SK-N-SH (cell line): ENCODE data around the gene CYP51A1. TPM values are rescaled to one million over a fixed set of nuclear protein-coding genes. Genes with fewer than 3 reads are reported as not detected.
"Not testable (repeated sequence)": the region's sequence is repeated elsewhere in the genome, so short reads cannot be mapped to it uniquely, and the experiment has no call there.

Experiments used
- CTCF ChIA-PET: fragments of 300-600, 350-600 bp; formaldehyde crosslinking; extraction: SDS; loops from one replicate; lab custom pipeline; 2021; lab: Yijun Ruan, JAX
- POLR2A ChIA-PET: fragments of 350-600 bp; sonication (Branson Sonifier 250); formaldehyde crosslinking; extraction: SDS; loops from one replicate; lab custom pipeline; 2020; ENCODE audit warnings: antibody characterized with exemption, inconsistent platforms; lab: Yijun Ruan, JAX
- DNase-seq: peaks from one replicate; pipeline ENCODE4 v3.0.0; 2012
- H2AFZ ChIP-seq: fragments of 200-600 bp; sonication (generic); 2 replicates; pipeline ENCODE4 v1.8.1; 2016; ENCODE audit warnings: antibody characterized with exemption, mild to moderate bottlenecking, low read depth
- H3F3A ChIP-seq: fragments of 200-600 bp; sonication (generic); replicated peaks from 2 replicates; pipeline ENCODE3; 2016; ENCODE audit warnings: antibody characterized with exemption, mild to moderate bottlenecking; ENCODE audit not compliant: insufficient read depth
- H3K27ac ChIP-seq, 2 experiments: fragments of 200-500 bp in 1 of 2; fragments of 200-600 bp in 1 of 2; sonication (Bioruptor generic) in 1 of 2; sonication (generic), shearing (Covaris generic) in 1 of 2; 2 replicates each; pipeline versions ENCODE4 v1.5.1 to v1.6.1; 2014 to 2016; ENCODE audit warnings: low read depth in 2 of 2, inconsistent platforms in 1 of 2, low read length in 1 of 2, mild to moderate bottlenecking in 1 of 2, mixed read lengths in 1 of 2
- H3K27me3 ChIP-seq: fragments of 200-600 bp; sonication (generic), shearing (Covaris generic); 2 replicates; pipeline ENCODE4 v1.6.1; 2016; ENCODE audit warnings: mixed run types; ENCODE audit not compliant: insufficient read depth
- H3K36me3 ChIP-seq, 2 experiments: fragments of 200-500 bp in 1 of 2; fragments of 200-600 bp in 1 of 2; sonication (Bioruptor generic) in 1 of 2; sonication (generic) in 1 of 2; replicated peaks in 1 of 2; 2 replicates each; pipeline versions ENCODE3 to v1.5.1; 2014 to 2016; ENCODE audit warnings: low read length in 1 of 2, mild to moderate bottlenecking in 1 of 2; ENCODE audit not compliant: insufficient read depth in 2 of 2, control insufficient read depth in 1 of 2
- H3K4me1 ChIP-seq, 2 experiments: fragments of 200-500 bp in 1 of 2; fragments of 200-600 bp in 1 of 2; sonication (Bioruptor generic) in 1 of 2; sonication (generic), shearing (Covaris generic) in 1 of 2; 2 replicates each; pipeline versions ENCODE4 v1.5.1 to v1.6.1; 2014 to 2016; ENCODE audit warnings: low read depth in 1 of 2, low read length in 1 of 2, mixed run types in 1 of 2; ENCODE audit not compliant: insufficient read depth in 2 of 2, control insufficient read depth in 1 of 2
- H3K4me2 ChIP-seq: fragments of 200-600 bp; sonication (generic), shearing (Covaris generic); 2 replicates; pipeline ENCODE4 v1.6.1; 2017; ENCODE audit warnings: mixed run types
- H3K4me3 ChIP-seq, 2 experiments: fragments of 200-500 bp in 1 of 2; fragments of 200-600 bp in 1 of 2; sonication (Bioruptor generic) in 1 of 2; sonication (generic), shearing (Covaris generic) in 1 of 2; 2 replicates each; pipeline versions ENCODE4 v1.5.1 to v1.8.1; 2014 to 2016; ENCODE audit warnings: low read depth in 2 of 2, inconsistent platforms in 1 of 2, low read length in 1 of 2, mild to moderate bottlenecking in 1 of 2, mixed read lengths in 1 of 2, moderate library complexity in 1 of 2
- H3K79me2 ChIP-seq: fragments of 200-600 bp; sonication (generic); 2 replicates; pipeline ENCODE4 v1.8.1; 2017; ENCODE audit warnings: mild to moderate bottlenecking; ENCODE audit not compliant: insufficient read depth
- H3K9ac ChIP-seq: fragments of 200-600 bp; sonication (generic); 2 replicates; pipeline ENCODE4 v1.6.1; 2017; ENCODE audit warnings: mixed run types
- H3K9me2 ChIP-seq: fragments of 200-600 bp; sonication (generic); 2 replicates; pipeline ENCODE4 v1.6.1; 2017; ENCODE audit warnings: mixed run types
- H3K9me3 ChIP-seq: fragments of 200-600 bp; sonication (generic); 2 replicates; pipeline ENCODE4 v1.6.1; 2017; ENCODE audit warnings: mixed run types, mild to moderate bottlenecking, moderate library complexity
- H4K20me1 ChIP-seq: fragments of 200-600 bp; sonication (generic); 2 replicates; pipeline ENCODE4 v1.6.1; 2017; ENCODE audit warnings: mild to moderate bottlenecking, mixed run types; ENCODE audit not compliant: insufficient read depth
- CHD2 ChIP-seq: fragments of 150-350 bp; IDR thresholded peaks from 2 replicates; pipeline ENCODE4 v1.6.1; 2018; ENCODE audit warnings: low read length; ENCODE audit not compliant: partially characterized antibody
- EP300 ChIP-seq, 2 experiments: IDR thresholded peaks; 2 replicates each; pipeline versions ENCODE4 v1.4.0 to v1.6.1; 2012; ENCODE audit warnings: borderline replicate concordance in 1 of 2, low read depth in 1 of 2, low read length in 1 of 2
- FOSL2 ChIP-seq: IDR thresholded peaks from 2 replicates; pipeline ENCODE4 v1.4.0; 2012; ENCODE audit warnings: low read depth, mild to moderate bottlenecking, moderate library complexity, borderline replicate concordance
- FOXJ3 ChIP-seq: sonication (generic); formaldehyde crosslinking; IDR thresholded peaks from 2 replicates; pipeline ENCODE4 v1.5.1; 2020; ENCODE audit warnings: mild to moderate bottlenecking, missing genetic modification reagents
- GATA2 ChIP-seq: sonication (generic); formaldehyde crosslinking; IDR thresholded peaks from 2 replicates; pipeline ENCODE4 v1.5.0; 2020; ENCODE audit warnings: mild to moderate bottlenecking, missing genetic modification reagents
- JUND ChIP-seq: IDR thresholded peaks from 2 replicates; pipeline ENCODE4 v1.4.0; 2012
- MEF2A ChIP-seq: IDR thresholded peaks from 2 replicates; pipeline ENCODE4 v1.4.0; 2012; ENCODE audit warnings: low read depth, borderline replicate concordance
- NRF1 ChIP-seq: IDR thresholded peaks from 2 replicates; pipeline ENCODE4 v1.6.1; 2012; ENCODE audit warnings: low read depth, mild to moderate bottlenecking, low read length
- RAD21 ChIP-seq: IDR thresholded peaks from 2 replicates; pipeline ENCODE4 v1.6.1; 2012; ENCODE audit warnings: mild to moderate bottlenecking, low read length
- RCOR1 ChIP-seq: fragments of 150-350 bp; IDR thresholded peaks from 2 replicates; pipeline ENCODE4 v1.6.1; 2017; ENCODE audit warnings: antibody characterized with exemption, low read length
- RFX5 ChIP-seq: IDR thresholded peaks from 2 replicates; pipeline ENCODE4 v1.6.1; 2012; ENCODE audit warnings: mild to moderate bottlenecking, improper control_type of control experiment, low read length
- RXRA ChIP-seq: IDR thresholded peaks from 2 replicates; pipeline ENCODE4 v1.4.0; 2012; ENCODE audit warnings: low read depth, mild to moderate bottlenecking, borderline replicate concordance
- SMC3 ChIP-seq: IDR thresholded peaks from 2 replicates; pipeline ENCODE4 v1.6.1; 2012; ENCODE audit warnings: low read depth, low read length, improper control_type of control experiment
- TAF1 ChIP-seq: IDR thresholded peaks from 2 replicates; pipeline ENCODE4 v1.6.1; 2012; ENCODE audit warnings: low read depth, mild to moderate bottlenecking, low read length, moderate library complexity, borderline replicate concordance
- TCF12 ChIP-seq: IDR thresholded peaks from 2 replicates; pipeline ENCODE4 v1.4.0; 2012
- TEAD4 ChIP-seq: IDR thresholded peaks from 2 replicates; pipeline ENCODE4 v1.4.0; 2012; ENCODE audit warnings: mild to moderate bottlenecking, borderline replicate concordance; ENCODE audit not compliant: insufficient read depth
- USF1 ChIP-seq: IDR thresholded peaks from 2 replicates; pipeline ENCODE4 v1.4.0; 2012; ENCODE audit warnings: low read depth, borderline replicate concordance
- YY1 ChIP-seq: IDR thresholded peaks from 2 replicates; pipeline ENCODE4 v1.4.0; 2012; ENCODE audit warnings: low read depth, mild to moderate bottlenecking
- WGBS: methylation state at CpG from one replicate; pipeline ENCODE4 v1.1.6; 2017; ENCODE audit warnings: low lambda C conversion rate; 5-methylcytosine and 5-hydroxymethylcytosine counted together
- polyA plus RNA-seq, 3 experiments: library from polyadenylated mRNA; depleted of rRNA; stranded (reverse); fragments of >200 nt; gene quantifications; 2 replicates each; pipeline ENCODE4 v1.2.3, GENCODE V29; 2012
- TF ChIP-seq, protein P1 (sequence below): IDR thresholded peaks from 2 replicates; pipeline ENCODE4 v1.4.0; 2012; ENCODE audit warnings: low read depth
- TF ChIP-seq, protein P2 (sequence below): IDR thresholded peaks from 2 replicates; pipeline ENCODE4; 2012
- TF ChIP-seq, protein P3 (sequence below): fragments of 150-350 bp; IDR thresholded peaks from 2 replicates; pipeline ENCODE4 v1.6.1; 2016; ENCODE audit warnings: mild to moderate bottlenecking, low read depth, low read length

CYP51A1 gene
- polyA plus RNA-seq, 1 of the 3 experiments (the other 2 are of a cell fraction): 4.7 TPM

GRCh38 chr7:92178928-92179924 lies 44.9 kb upstream of the CYP51A1 start, which contains the start of gene LRRD1 (continued):
- TF ChIP-seq, protein P1, sequence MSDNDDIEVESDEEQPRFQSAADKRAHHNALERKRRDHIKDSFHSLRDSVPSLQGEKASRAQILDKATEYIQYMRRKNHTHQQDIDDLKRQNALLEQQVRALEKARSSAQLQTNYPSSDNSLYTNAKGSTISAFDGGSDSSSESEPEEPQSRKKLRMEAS: peak; percentile 60; the same call in 1 of the 2 replicates
- TF ChIP-seq NRF1 (peak; percentile 35), SMC3 (peak; percentile 67), EP300 (IDR thresholded peaks at IDR 0.05; ENCODE audit: borderline replicate concordance in 1 of 2, low read depth in 1 of 2, low read length in 1 of 2) (no peak), FOSL2 (no peak)

DNA sequence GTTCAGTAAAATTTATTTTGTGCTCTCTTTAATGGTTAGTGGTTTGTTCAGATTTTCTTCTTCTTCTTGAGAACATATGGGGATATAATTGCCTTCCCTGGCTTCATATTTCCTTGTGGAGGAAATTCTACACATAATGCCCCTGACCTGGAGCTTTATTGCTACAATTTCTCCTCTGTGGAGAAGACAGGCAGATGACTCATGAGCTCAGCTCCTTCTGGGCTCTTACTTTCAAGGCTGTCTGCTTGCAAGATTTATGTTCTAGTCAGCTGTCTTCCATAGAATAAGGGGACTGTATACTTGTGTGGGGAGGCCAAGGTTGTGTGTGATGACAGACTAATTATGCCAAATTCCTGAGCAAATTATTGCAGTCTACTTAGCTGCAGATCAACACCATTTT lies 43.1 kb upstream of the CYP51A1 start:
- CTCF ChIA-PET: interaction anchor here (0.7 to 2.4 kb wide), 10 partner anchors 11 to 306 kb away, joined by 3 to 13 read pairs (median 5); partner anchors contain the start of genes CYP51A1 and GATAD1
- no peaks in the 10 kb centered on the region for H4K20me1 ChIP-seq
- DNase-seq: no peak

GRCh38 chr7:92169529-92169928 lies 35.3 kb upstream of the CYP51A1 start:
- H4K20me1 ChIP-seq, H3K36me3 ChIP-seq, H3K79me2 ChIP-seq, H3K9me3 ChIP-seq, H3K4me1 ChIP-seq, H3K9ac ChIP-seq, H2AFZ ChIP-seq, H3K4me3 ChIP-seq, H3K9me2 ChIP-seq, H3K27ac ChIP-seq, DNase-seq, H3K27me3 ChIP-seq, POLR2A ChIA-PET, H3F3A ChIP-seq, H3K4me2 ChIP-seq: not testable (repeated sequence)
- CTCF ChIA-PET: interaction anchor here (1.3 kb wide), 1 partner anchor 10 kb away, joined by 4 read pairs; no protein-coding TSS in a partner anchor
- 51% methylated on average over 2 of the region's 2 CpGs for WGBS

More for the DNA sequence above, 43.1 kb upstream of the CYP51A1 start:
- peaks cover 0 to 4% of the 10 kb centered on the region in 2 experiments; a peak in 1 of 4 replicates for H3K4me1 ChIP-seq
- H3K27me3 ChIP-seq: no peaks in the 10 kb centered on the region
- H3K4me3 ChIP-seq: no peak overlapping the region
- H3K9me2 ChIP-seq: no peaks in the 10 kb centered on the region
- H3K79me2 ChIP-seq: no peaks in the 10 kb centered on the region
- POLR2A ChIA-PET: no interaction called here
- peaks cover 20% of the 10 kb centered on the region for H3F3A ChIP-seq
- H3K9ac ChIP-seq: no peak overlapping the region
- H3K9me3 ChIP-seq: peaks cover 4% of the 10 kb centered on the region; the same call in 1 of the 2 replicates
- TF ChIP-seq RXRA (no peak), RCOR1 (no peak), RAD21 (no peak), FOSL2 (peak; percentile 63), YY1 (no peak), TEAD4 (no peak), MEF2A (no peak), EP300 (IDR thresholded peaks at IDR 0.05; ENCODE audit: borderline replicate concordance in 1 of 2, low read depth in 1 of 2, low read length in 1 of 2) (no peak), CHD2 (no peak), RFX5 (no peak), TAF1 (no peak), TCF12 (peak; percentile 19; the same call in 1 of the 2 replicates), FOXJ3 (CRISPR knock-in tag) (no peak), USF1 (no peak), GATA2 (CRISPR knock-in tag) (no peak), JUND (peak; percentile 35)
- TF ChIP-seq, protein P2, sequence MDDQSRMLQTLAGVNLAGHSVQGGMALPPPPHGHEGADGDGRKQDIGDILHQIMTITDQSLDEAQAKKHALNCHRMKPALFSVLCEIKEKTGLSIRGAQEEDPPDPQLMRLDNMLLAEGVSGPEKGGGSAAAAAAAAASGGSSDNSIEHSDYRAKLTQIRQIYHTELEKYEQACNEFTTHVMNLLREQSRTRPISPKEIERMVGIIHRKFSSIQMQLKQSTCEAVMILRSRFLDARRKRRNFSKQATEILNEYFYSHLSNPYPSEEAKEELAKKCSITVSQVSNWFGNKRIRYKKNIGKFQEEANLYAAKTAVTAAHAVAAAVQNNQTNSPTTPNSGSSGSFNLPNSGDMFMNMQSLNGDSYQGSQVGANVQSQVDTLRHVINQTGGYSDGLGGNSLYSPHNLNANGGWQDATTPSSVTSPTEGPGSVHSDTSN: peak; percentile 80
- TF ChIP-seq, protein P3, sequence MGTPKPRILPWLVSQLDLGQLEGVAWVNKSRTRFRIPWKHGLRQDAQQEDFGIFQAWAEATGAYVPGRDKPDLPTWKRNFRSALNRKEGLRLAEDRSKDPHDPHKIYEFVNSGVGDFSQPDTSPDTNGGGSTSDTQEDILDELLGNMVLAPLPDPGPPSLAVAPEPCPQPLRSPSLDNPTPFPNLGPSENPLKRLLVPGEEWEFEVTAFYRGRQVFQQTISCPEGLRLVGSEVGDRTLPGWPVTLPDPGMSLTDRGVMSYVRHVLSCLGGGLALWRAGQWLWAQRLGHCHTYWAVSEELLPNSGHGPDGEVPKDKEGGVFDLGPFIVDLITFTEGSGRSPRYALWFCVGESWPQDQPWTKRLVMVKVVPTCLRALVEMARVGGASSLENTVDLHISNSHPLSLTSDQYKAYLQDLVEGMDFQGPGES: no peak
- TF ChIP-seq, all 33 proteins: peak for 4
- H3K4me2 ChIP-seq: no peak overlapping the region
- no peak overlapping the region for H3K27ac ChIP-seq
- no peaks in the 10 kb centered on the region for H3K36me3 ChIP-seq
- H2AFZ ChIP-seq: no peak overlapping the region
